ENCODE data around the gene ERG. TPM values are rescaled to one million over a fixed set of nuclear protein-coding genes. Genes with fewer than 3 reads are reported as not detected.

ERG gene
- total RNA-seq, 1 experiment from 2014 or later = not detected

DNA sequence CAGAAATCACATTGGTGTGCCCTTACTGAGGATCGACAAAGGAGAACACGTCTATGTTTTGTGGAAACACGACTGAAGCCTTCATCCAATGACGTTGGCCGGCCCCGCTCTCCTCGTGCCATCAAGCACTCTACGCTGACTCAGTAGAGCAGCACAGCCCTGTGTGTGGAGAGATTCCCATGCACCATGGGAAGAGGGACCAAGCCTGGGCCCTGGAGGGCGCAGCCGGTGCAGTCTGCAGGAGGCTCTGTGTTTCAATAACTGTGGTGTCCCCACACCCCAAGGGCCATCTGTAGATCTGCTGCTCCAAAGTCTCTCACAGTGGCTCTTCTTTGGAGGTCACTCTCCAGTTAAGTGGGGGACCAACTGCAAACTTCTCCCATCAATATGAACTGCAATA lies 144.0 kb downstream of the ERG start:
- CTCF ChIA-PET = interaction anchor here (0.6 to 3.9 kb wide), 3 partner anchors 136 to 184 kb away, joined by 3 to 62 read pairs (median 20); no protein-coding TSS in a partner anchor
- Mint-ChIP-seq H3K36me3 (ENCODE audit: insufficient read depth, unreplicated experiment) (no peaks in the 10 kb centered on the region), H3K27ac (ENCODE audit: unreplicated experiment) (no peak overlapping the region), H3K9me3 (ENCODE audit: low read depth, unreplicated experiment) (no peaks in the 10 kb centered on the region), H3K4me1 (ENCODE audit: low read depth, unreplicated experiment) (peaks cover 24% of the 10 kb centered on the region), H3K4me3 (ENCODE audit: low read depth, unreplicated experiment) (no peak overlapping the region), H3K27me3 (ENCODE audit: unreplicated experiment) (peaks cover 11% of the 10 kb centered on the region)
- intact Hi-C loops (cut with micrococcal nuclease; ENCODE audit: unreplicated experiment) = loop anchor here (5.0 kb wide), 1 partner anchor 117 kb away; no protein-coding TSS in a partner anchor
- no TSS peak for BruUV-seq (replicated peaks)
- TF ChIP-seq, protein P1, sequence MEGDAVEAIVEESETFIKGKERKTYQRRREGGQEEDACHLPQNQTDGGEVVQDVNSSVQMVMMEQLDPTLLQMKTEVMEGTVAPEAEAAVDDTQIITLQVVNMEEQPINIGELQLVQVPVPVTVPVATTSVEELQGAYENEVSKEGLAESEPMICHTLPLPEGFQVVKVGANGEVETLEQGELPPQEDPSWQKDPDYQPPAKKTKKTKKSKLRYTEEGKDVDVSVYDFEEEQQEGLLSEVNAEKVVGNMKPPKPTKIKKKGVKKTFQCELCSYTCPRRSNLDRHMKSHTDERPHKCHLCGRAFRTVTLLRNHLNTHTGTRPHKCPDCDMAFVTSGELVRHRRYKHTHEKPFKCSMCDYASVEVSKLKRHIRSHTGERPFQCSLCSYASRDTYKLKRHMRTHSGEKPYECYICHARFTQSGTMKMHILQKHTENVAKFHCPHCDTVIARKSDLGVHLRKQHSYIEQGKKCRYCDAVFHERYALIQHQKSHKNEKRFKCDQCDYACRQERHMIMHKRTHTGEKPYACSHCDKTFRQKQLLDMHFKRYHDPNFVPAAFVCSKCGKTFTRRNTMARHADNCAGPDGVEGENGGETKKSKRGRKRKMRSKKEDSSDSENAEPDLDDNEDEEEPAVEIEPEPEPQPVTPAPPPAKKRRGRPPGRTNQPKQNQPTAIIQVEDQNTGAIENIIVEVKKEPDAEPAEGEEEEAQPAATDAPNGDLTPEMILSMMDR (IDR thresholded peaks at IDR 0.05; ENCODE audit: unreplicated experiment) = no peak
- no peak for DNase-seq

DNA sequence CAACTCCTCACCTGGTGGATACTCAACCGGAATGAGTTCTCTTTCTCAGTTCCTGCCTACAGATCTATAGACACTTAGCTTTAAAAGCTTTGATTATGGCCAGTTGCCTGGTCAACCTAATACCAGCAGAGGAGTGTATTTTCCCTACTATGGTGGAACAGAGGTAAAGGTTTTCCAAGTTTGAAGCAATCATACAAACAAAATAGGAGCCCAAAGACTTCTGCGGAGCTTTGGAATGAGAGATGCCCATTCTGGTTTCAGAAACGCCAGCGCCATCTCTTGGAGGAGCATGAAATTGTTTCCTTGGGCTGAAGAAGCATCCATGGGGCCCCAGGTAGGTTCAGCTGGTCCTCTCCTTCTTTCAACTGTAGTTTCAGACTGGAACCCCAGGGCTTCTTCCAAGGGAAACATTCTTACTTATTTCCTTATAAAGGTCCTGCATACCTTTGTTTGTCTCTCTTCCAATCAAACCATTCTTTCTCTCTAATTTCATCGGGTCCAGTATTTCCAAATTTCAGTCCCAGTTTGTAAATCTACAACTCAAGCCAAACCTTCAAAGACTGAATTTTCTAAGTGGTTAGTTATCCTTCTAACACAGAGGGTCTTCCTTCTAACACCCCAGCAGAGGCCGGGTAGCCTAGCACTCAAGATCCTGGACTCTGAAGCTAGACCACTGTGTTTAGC lies 145.6 kb downstream of the ERG start:
- H3K27me3 Mint-ChIP-seq (ENCODE audit: unreplicated experiment) = no peaks in the 10 kb centered on the region
- no peak overlapping the region for H3K4me3 Mint-ChIP-seq (ENCODE audit: low read depth, unreplicated experiment)
- CTCF ChIA-PET = interaction anchor here (0.7 to 3.9 kb wide), 10 partner anchors 9 to 193 kb away, joined by 3 to 73 read pairs (median 5); no protein-coding TSS in a partner anchor
- no peaks in the 10 kb centered on the region for H3K36me3 Mint-ChIP-seq (ENCODE audit: insufficient read depth, unreplicated experiment)
- BruUV-seq (replicated peaks) = no TSS peak
- peaks cover 24% of the 10 kb centered on the region for H3K4me1 Mint-ChIP-seq (ENCODE audit: low read depth, unreplicated experiment)
- TF ChIP-seq, protein P1 (IDR thresholded peaks at IDR 0.05; ENCODE audit: unreplicated experiment) = peak; percentile 66
- intact Hi-C loops (cut with micrococcal nuclease; ENCODE audit: unreplicated experiment) = loop anchor here (1.0 to 5.0 kb wide), 3 partner anchors 115 to 182 kb away; no protein-coding TSS in a partner anchor
- peak; percentile 75 for DNase-seq
- no peaks in the 10 kb centered on the region for H3K9me3 Mint-ChIP-seq (ENCODE audit: low read depth, unreplicated experiment)
- H3K27ac Mint-ChIP-seq (ENCODE audit: unreplicated experiment) = peak overlapping the region; percentile 54

DNA sequence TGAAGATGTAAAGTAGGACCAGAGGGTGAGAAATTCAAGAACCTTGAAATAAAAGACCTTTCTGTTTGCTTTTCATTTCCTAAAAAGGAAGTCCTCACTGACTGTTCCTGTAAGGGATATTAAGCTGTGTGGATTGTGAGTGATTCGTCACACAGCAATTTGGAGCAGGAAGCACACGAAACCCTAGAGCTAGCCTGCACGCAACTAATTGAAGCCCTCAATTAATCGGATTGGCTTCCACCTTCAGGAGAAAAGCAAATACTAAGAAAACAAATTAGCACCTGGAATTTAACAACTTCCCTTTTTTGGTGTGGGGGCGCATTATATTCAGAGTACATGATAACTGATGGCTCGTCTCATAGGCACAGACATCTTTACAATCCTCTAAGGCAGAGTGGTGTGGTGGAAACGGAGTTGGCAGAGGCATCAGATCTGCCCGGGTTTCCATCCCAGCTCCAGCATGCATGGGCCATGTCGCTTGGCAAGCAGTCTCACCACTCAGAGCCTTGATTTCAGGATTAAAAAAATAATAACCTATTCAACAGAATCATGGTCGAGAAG lies 146.2 kb downstream of the ERG start:
- CTCF ChIA-PET = interaction anchor here (0.7 to 3.9 kb wide), 11 partner anchors 9 to 195 kb away, joined by 3 to 73 read pairs (median 5); no protein-coding TSS in a partner anchor

More for the DNA sequence above, 146.2 kb downstream of the ERG start:
- no TSS peak for BruUV-seq (replicated peaks)
- peak overlapping the region; percentile 6 for H3K27ac Mint-ChIP-seq (ENCODE audit: unreplicated experiment)
- H3K4me3 Mint-ChIP-seq (ENCODE audit: low read depth, unreplicated experiment) = no peak overlapping the region
- peaks cover under 1% of the 10 kb centered on the region for H3K9me3 Mint-ChIP-seq (ENCODE audit: low read depth, unreplicated experiment)
- intact Hi-C loops (cut with micrococcal nuclease; ENCODE audit: unreplicated experiment) = loop anchor here (1.0 to 5.0 kb wide), 3 partner anchors 115 to 182 kb away; no protein-coding TSS in a partner anchor
- peaks cover 24% of the 10 kb centered on the region for H3K4me1 Mint-ChIP-seq (ENCODE audit: low read depth, unreplicated experiment)
- H3K36me3 Mint-ChIP-seq (ENCODE audit: insufficient read depth, unreplicated experiment) = no peaks in the 10 kb centered on the region
- peak; percentile 13 for DNase-seq
- TF ChIP-seq, protein P1 (IDR thresholded peaks at IDR 0.05; ENCODE audit: unreplicated experiment) = no peak
- H3K27me3 Mint-ChIP-seq (ENCODE audit: unreplicated experiment) = no peaks in the 10 kb centered on the region

Data from Calu3 (cell line).